ENCODE data around the gene TRAPPC8.

- TF ChIP-seq CTCF (IDR thresholded peaks at IDR 0.05) = no peak
- TF ChIP-seq POLR2A (IDR thresholded peaks at IDR 0.05) = no peak
Measured at GRCh38 chr18:31793531-31793930, 149.4 kb downstream of the TRAPPC8 start.
